Measurements from ENCODE around the gene ZSCAN5C. TPM values are rescaled to one million over a fixed set of nuclear protein-coding genes. Genes with fewer than 3 reads are reported as not detected.
"Not testable (repeated sequence)": the region's sequence is repeated elsewhere in the genome, so short reads cannot be mapped to it uniquely, and the experiment has no call there.

The ZSCAN5C gene
- total RNA-seq, 4 donors from 2014 or later: not detected

DNA sequence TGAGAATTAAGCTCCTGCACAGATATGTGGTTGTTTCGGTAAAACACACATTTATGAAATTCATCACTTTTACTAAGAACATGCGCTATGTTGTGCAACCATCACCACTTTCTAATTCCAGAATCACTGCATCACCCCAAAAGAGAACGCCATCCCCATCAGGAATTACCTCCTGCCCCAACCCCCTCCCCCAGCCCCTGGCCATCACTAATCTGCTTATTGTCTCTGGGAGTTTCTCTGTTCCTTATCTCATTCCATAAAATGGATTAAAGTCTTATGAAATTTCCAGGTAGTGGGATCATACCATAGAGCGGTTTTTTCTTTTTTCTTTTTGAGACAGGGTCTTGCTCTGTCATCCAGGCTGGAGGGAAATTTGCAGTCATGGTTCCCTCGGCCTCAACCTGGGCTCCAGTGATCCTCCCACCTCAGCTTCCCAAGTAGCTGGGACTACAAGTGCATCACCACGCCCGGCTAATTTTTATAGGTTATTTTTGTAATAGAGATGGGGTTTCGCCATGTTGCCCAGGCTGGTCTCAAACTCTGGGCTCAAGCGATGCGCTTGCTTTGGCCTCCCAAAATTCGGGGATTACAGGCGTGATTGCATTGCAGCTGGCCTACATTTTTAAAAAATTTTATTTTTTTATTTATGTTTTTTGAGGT, 8.0 kb upstream of the ZSCAN5C start:
- TF ChIP-seq POLR2A (IDR thresholded peaks at IDR 0.05) (no peak), CTCF (IDR thresholded peaks at IDR 0.05) (no peak)
- Histone ChIP-seq H3K36me3 (no peaks in the 10 kb centered on the region), H3K9me3 (no peaks in the 10 kb centered on the region), H3K4me3 (no peak overlapping the region), H3K27me3 (no peaks in the 10 kb centered on the region), H3K4me1 (no peaks in the 10 kb centered on the region), H3K27ac (no peak overlapping the region)
- DNase-seq: no peak

GRCh38 chr19:56197646-56198045, 4.4 kb upstream of the ZSCAN5C start, which contains the start of gene ZSCAN5B:
ZSCAN5B (minus strand) TSS chr19:56197783; CDS start chr19:56193052, 4,731 bp downstream.
- H3K4me3 ChIP-seq, H3K36me3 ChIP-seq, H3K27me3 ChIP-seq, H3K27ac ChIP-seq, DNase-seq, H3K4me1 ChIP-seq, H3K9me3 ChIP-seq: not testable (repeated sequence)

DNA sequence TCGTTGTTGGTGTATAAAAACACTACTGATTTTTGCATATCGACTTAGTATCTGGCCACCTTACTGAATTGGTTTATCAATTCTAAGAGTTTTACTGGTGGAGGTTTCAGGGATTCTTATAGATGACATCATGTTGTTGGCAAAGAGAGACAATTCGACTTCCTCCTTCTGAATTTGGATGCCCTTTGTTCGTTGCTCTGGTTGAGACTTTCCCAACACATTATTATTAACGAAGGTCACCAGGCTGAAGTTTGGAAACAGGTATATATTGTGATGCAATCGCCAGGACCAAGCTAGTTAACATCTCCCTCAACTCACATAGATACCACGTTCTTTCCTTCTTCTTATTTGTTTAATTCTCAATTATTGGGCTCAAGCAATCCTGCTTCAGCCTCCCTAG, 2.4 kb upstream of the ZSCAN5C start:
- H3K27me3 ChIP-seq: no peaks in the 10 kb centered on the region
- no peaks in the 10 kb centered on the region for H3K36me3 ChIP-seq
- H3K27ac ChIP-seq: no peak overlapping the region
- TF ChIP-seq POLR2A (IDR thresholded peaks at IDR 0.05): no peak
- TF ChIP-seq CTCF (IDR thresholded peaks at IDR 0.05): no peak
- no peak overlapping the region for H3K4me3 ChIP-seq
- no peaks in the 10 kb centered on the region for H3K4me1 ChIP-seq
- DNase-seq: no peak
- H3K9me3 ChIP-seq: no peaks in the 10 kb centered on the region

GRCh38 chr19:56207581-56207980, 5.5 kb downstream of the ZSCAN5C start:
- not testable (repeated sequence) for H3K27me3 ChIP-seq, H3K4me1 ChIP-seq, DNase-seq, H3K9me3 ChIP-seq, H3K36me3 ChIP-seq, H3K27ac ChIP-seq, H3K4me3 ChIP-seq

- Histone ChIP-seq H3K27me3 (no peaks in the 10 kb centered on the region), H3K27ac (no peak overlapping the region), H3K9me3 (no peaks in the 10 kb centered on the region), H3K36me3 (no peaks in the 10 kb centered on the region), H3K4me3 (no peak overlapping the region), H3K4me1 (no peaks in the 10 kb centered on the region)
- TF ChIP-seq POLR2A (IDR thresholded peaks at IDR 0.05) (no peak), CTCF (IDR thresholded peaks at IDR 0.05) (no peak)
- no peak for DNase-seq
These were observed 7.0 kb downstream of the ZSCAN5C start for GRCh38 chr19:56209091-56209490.

GRCh38 chr19:56210036-56210435, 8.0 kb downstream of the ZSCAN5C start:
- H3K4me1 ChIP-seq, H3K36me3 ChIP-seq, H3K27me3 ChIP-seq, H3K4me3 ChIP-seq, DNase-seq, H3K9me3 ChIP-seq, H3K27ac ChIP-seq: not testable (repeated sequence)

- TF ChIP-seq POLR2A (IDR thresholded peaks at IDR 0.05) (no peak), CTCF (IDR thresholded peaks at IDR 0.05) (no peak)
- Histone ChIP-seq H3K27ac (no peak overlapping the region), H3K36me3 (no peaks in the 10 kb centered on the region), H3K27me3 (no peaks in the 10 kb centered on the region), H3K4me1 (no peaks in the 10 kb centered on the region), H3K4me3 (no peak overlapping the region), H3K9me3 (no peaks in the 10 kb centered on the region)
- no peak for DNase-seq
These were observed 9.6 kb downstream of the ZSCAN5C start for GRCh38 chr19:56211718-56212117.

All from Peyer's patch (tissue), 4 donors.